CD14-positive monocyte (primary cell): ENCODE data around the gene IL13. TPM values are rescaled to one million over a fixed set of nuclear protein-coding genes. Genes with fewer than 3 reads are reported as not detected.

Experiments
- DNase-seq, 3 donors: peaks; one replicate each; pipeline ENCODE4 v3.0.0-alpha.2; 2011 to 2022
- H2AFZ ChIP-seq: 2 replicates; pipeline ENCODE4 v1.6.0; 2012; ENCODE audit warnings: mild to moderate bottlenecking, low read depth, low read length, inconsistent platforms; ENCODE audit not compliant: insufficient read depth, poor library complexity, severe bottlenecking
- H3K27ac ChIP-seq, 2 donors: 1 replicate in 1 of 2; 2 replicates in 1 of 2; pipeline ENCODE4 v1.5.1; 2012 to 2013; ENCODE audit warnings: low read length in 2 of 2, control low read depth in 1 of 2, inconsistent platforms in 1 of 2, low read depth in 1 of 2, mild to moderate bottlenecking in 1 of 2
- H3K27me3 ChIP-seq, 2 donors: one replicate each; pipeline versions ENCODE4 v1.6.0 to v1.6.1; 2011 to 2013; ENCODE audit warnings: low read length in 2 of 2; ENCODE audit not compliant: control insufficient read depth in 2 of 2, insufficient read depth in 2 of 2
- H3K36me3 ChIP-seq, 2 donors: replicated peaks in 1 of 2; 1 replicate in 1 of 2; 2 replicates in 1 of 2; pipeline versions ENCODE4 v1.5.1 to v1.6.1; 2012 to 2013; ENCODE audit warnings: low read length in 2 of 2, control low read depth in 1 of 2, inconsistent platforms in 1 of 2, mild to moderate bottlenecking in 1 of 2; ENCODE audit not compliant: insufficient read depth in 2 of 2, control insufficient read depth in 1 of 2
- H3K4me1 ChIP-seq, 2 donors: 1 replicate in 1 of 2; 2 replicates in 1 of 2; pipeline versions ENCODE4 v1.5.1 to v1.6.1; 2012 to 2013; ENCODE audit warnings: low read length in 2 of 2, control low read depth in 1 of 2, inconsistent platforms in 1 of 2, mild to moderate bottlenecking in 1 of 2, moderate library complexity in 1 of 2; ENCODE audit not compliant: insufficient read depth in 2 of 2, control insufficient read depth in 1 of 2
- H3K4me2 ChIP-seq: replicated peaks from 2 replicates; pipeline ENCODE3; 2012; ENCODE audit warnings: low read length, moderate library complexity, mild to moderate bottlenecking; ENCODE audit not compliant: poor library complexity, severe bottlenecking; ENCODE audit errors: extremely low read depth
- H3K4me3 ChIP-seq, 3 experiments: fragments of 200-600 bp in 1 of 3; sonication (generic) in 1 of 3; replicated peaks in 1 of 3; 1 replicate in 2 of 3; 2 replicates in 1 of 3; pipeline ENCODE4 v1.5.1; 2011 to 2013; ENCODE audit warnings: low read length in 3 of 3, mild to moderate bottlenecking in 3 of 3, control low read depth in 2 of 3, low read depth in 2 of 3, inconsistent platforms in 1 of 3, moderate library complexity in 1 of 3
- H3K79me2 ChIP-seq: 2 replicates; pipeline ENCODE4 v1.6.0; 2012; ENCODE audit warnings: mild to moderate bottlenecking, control low read depth, inconsistent platforms, low read length, moderate library complexity; ENCODE audit not compliant: insufficient read depth
- H3K9ac ChIP-seq: 2 replicates; pipeline ENCODE4 v1.6.0; 2017; ENCODE audit warnings: low read length, mild to moderate bottlenecking; ENCODE audit not compliant: insufficient read depth, poor library complexity, severe bottlenecking
- H3K9me3 ChIP-seq, 2 donors: replicated peaks in 1 of 2; 1 replicate in 1 of 2; 2 replicates in 1 of 2; pipeline versions ENCODE4 v1.5.1 to v1.6.1; 2012 to 2013; ENCODE audit warnings: low read length in 2 of 2, control low read depth in 1 of 2; ENCODE audit not compliant: control insufficient read depth in 1 of 2, insufficient read depth in 1 of 2
- H4K20me1 ChIP-seq: 2 replicates; pipeline ENCODE4 v1.6.0; 2012; ENCODE audit warnings: mild to moderate bottlenecking, low read length, control low read depth, moderate library complexity; ENCODE audit not compliant: insufficient read depth
- H3K27ac Mint-ChIP-seq, 7 donors: one replicate each; pipeline ENCODE4 v1.8.0; 2020; ENCODE audit warnings: mild to moderate bottlenecking in 7 of 7, mixed read lengths in 7 of 7, moderate library complexity in 6 of 7, inconsistent platforms in 2 of 7
- H3K27me3 Mint-ChIP-seq, 3 donors: one replicate each; pipeline ENCODE4 v1.8.0; 2021 to 2022; ENCODE audit warnings: low read depth in 3 of 3, mild to moderate bottlenecking in 3 of 3, mixed read lengths in 3 of 3, moderate library complexity in 3 of 3, inconsistent platforms in 1 of 3
- H3K36me3 Mint-ChIP-seq, 2 donors: one replicate each; pipeline ENCODE4 v1.8.0; 2020; ENCODE audit warnings: mixed read lengths in 2 of 2, inconsistent platforms in 1 of 2, mild to moderate bottlenecking in 1 of 2
- H3K4me1 Mint-ChIP-seq: one replicate; pipeline ENCODE4 v1.8.0; 2020; ENCODE audit warnings: mild to moderate bottlenecking, mixed read lengths
- H3K4me3 Mint-ChIP-seq, 2 donors: one replicate each; pipeline ENCODE4 v1.8.0; 2020; ENCODE audit warnings: mild to moderate bottlenecking in 2 of 2, mixed read lengths in 2 of 2, moderate library complexity in 1 of 2
- H3K9me3 Mint-ChIP-seq, 7 donors: one replicate each; pipeline ENCODE4 v1.8.0; 2020 to 2022; ENCODE audit warnings: mixed read lengths in 7 of 7, mild to moderate bottlenecking in 6 of 7, moderate library complexity in 6 of 7, inconsistent platforms in 2 of 7
- WGBS: methylation state at CpG from one replicate; pipeline ENCODE4 v1.1.5; 2013; ENCODE audit warnings: missing lambda C conversion rate; ENCODE audit not compliant: insufficient coverage; 5-methylcytosine and 5-hydroxymethylcytosine counted together
- intact Hi-C, 2 donors: fragments of 100-400 bp; cut with micrococcal nuclease; formaldehyde crosslinking; loops; one replicate each; pipeline versions ENCODE4 v1.15.0 to v1.15.1; 2023
- polyA plus RNA-seq, 3 donors: library from polyadenylated mRNA; depleted of rRNA in 1 of 3; unstranded in 2 of 3; stranded (reverse) in 1 of 3; fragments of 300-500 nt in 2 of 3; fragments of >200 nt in 1 of 3; fragmentation: Illumina TruSeq in 2 of 3; gene quantifications; 1 replicate in 2 of 3; 2 replicates in 1 of 3; pipeline ENCODE4 v1.2.3, GENCODE V29; 2012 to 2021
- TF ChIP-seq, protein P1 (sequence below): fragments of 200-600 bp; IDR thresholded peaks from one replicate; pipeline ENCODE4 v1.8.0; 2022; ENCODE audit warnings: antibody characterized with exemption, mild to moderate bottlenecking

IL13 gene
- polyA plus RNA-seq, 3 donors: not detected

DNA sequence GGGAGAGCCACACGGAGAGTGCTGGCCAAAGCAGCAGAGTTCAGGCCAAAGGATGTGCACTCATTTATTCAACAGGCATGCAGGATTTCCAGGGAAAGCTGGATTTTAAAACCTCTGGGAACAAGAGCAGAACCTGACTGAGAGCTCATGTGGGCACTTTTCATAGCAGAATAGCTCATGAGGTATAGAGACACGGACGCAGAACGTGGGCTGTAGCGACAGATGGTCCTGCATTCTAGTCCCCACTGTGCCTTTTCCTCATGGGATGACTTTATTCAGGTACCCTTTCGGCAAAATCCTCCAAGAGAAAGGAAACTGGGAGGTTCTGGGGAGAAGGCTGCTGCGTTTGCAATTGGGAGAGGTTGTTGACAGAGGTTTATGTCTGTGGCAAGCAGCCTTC, 21.2 kb downstream of the IL13 start:
- Histone ChIP-seq H3K9ac (no peak overlapping the region), H3K9me3 (no peaks in the 10 kb centered on the region), H3K4me3 (no peak overlapping the region), H3K4me2 (no peak overlapping the region), H3K27me3 (no peaks in the 10 kb centered on the region), H4K20me1 (no peaks in the 10 kb centered on the region), H3K79me2 (no peaks in the 10 kb centered on the region), H3K27ac (no peak overlapping the region), H2AFZ (no peak overlapping the region), H3K4me1 (no peaks in the 10 kb centered on the region), H3K36me3 (no peaks in the 10 kb centered on the region)
- Mint-ChIP-seq H3K36me3 (no peaks in the 10 kb centered on the region), H3K27me3 (peaks cover 0 to 5% (median 0%) of the 10 kb centered on the region in 3 donors), H3K27ac (no peak overlapping the region), H3K9me3 (no peaks in the 10 kb centered on the region), H3K4me3 (no peak overlapping the region), H3K4me1 (no peaks in the 10 kb centered on the region)
- TF ChIP-seq, protein P1, sequence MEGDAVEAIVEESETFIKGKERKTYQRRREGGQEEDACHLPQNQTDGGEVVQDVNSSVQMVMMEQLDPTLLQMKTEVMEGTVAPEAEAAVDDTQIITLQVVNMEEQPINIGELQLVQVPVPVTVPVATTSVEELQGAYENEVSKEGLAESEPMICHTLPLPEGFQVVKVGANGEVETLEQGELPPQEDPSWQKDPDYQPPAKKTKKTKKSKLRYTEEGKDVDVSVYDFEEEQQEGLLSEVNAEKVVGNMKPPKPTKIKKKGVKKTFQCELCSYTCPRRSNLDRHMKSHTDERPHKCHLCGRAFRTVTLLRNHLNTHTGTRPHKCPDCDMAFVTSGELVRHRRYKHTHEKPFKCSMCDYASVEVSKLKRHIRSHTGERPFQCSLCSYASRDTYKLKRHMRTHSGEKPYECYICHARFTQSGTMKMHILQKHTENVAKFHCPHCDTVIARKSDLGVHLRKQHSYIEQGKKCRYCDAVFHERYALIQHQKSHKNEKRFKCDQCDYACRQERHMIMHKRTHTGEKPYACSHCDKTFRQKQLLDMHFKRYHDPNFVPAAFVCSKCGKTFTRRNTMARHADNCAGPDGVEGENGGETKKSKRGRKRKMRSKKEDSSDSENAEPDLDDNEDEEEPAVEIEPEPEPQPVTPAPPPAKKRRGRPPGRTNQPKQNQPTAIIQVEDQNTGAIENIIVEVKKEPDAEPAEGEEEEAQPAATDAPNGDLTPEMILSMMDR: no peak
- no peak for DNase-seq
- intact Hi-C loops: no loop called here
- 93% methylated on average over 6 of the region's 7 CpGs for WGBS

DNA sequence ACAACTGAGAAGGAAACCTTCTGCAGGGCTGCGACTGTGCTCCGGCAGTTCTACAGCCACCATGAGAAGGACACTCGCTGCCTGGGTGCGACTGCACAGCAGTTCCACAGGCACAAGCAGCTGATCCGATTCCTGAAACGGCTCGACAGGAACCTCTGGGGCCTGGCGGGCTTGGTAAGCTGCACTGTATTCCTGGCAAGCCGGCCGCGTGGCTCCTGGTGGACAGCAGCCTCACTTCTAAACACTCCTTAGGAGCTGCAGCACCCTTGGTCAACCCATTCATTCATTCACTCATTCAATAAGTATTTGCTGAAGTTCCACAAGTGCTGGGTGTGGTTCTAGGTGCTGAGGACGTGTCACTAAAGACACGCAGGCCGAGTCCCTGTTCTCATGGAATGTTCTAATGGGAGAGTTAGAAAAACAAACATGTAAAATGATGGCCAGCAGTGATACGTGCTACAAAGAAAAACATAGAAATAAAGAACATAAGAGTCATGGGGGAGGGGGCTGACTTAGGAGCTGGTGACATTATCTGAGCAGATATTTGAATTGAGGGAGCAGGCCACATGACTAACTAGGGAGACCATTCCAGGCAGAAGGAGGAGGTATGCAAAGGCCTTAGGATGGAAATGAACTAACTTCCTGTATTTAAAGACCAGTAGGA, 21.9 kb downstream of the IL13 start:
- Histone ChIP-seq H3K36me3 (no peaks in the 10 kb centered on the region), H3K79me2 (no peaks in the 10 kb centered on the region), H4K20me1 (no peaks in the 10 kb centered on the region), H3K27ac (no peak overlapping the region), H3K9me3 (no peaks in the 10 kb centered on the region), H2AFZ (no peak overlapping the region), H3K27me3 (no peaks in the 10 kb centered on the region), H3K9ac (no peak overlapping the region), H3K4me3 (no peak overlapping the region), H3K4me1 (no peaks in the 10 kb centered on the region), H3K4me2 (no peak overlapping the region)
- Mint-ChIP-seq H3K27ac (no peak overlapping the region), H3K4me3 (no peak overlapping the region), H3K36me3 (no peaks in the 10 kb centered on the region), H3K4me1 (peaks cover under 1% of the 10 kb centered on the region), H3K9me3 (no peaks in the 10 kb centered on the region), H3K27me3 (peaks cover 0 to 6% (median 0%) of the 10 kb centered on the region in 3 donors)
- intact Hi-C loops: no loop called here
- TF ChIP-seq, protein P1: no peak
- WGBS: 98% methylated on average over 11 of the region's 15 CpGs
- no peak for DNase-seq
